Mesothelial cell of epicardium (in vitro differentiated cells): ENCODE results near the gene FAM78A. TPM values are rescaled to one million over a fixed set of nuclear protein-coding genes. Genes with fewer than 3 reads are reported as not detected.

ENCODE experiments used
- DNase-seq, 2 experiments: peaks; one replicate each; pipeline ENCODE4 v3.0.0; 2021; ENCODE audit warnings: low spot score in 2 of 2; ENCODE audit not compliant: unreplicated experiment in 2 of 2
- H3K27ac Mint-ChIP-seq: 2 replicates; pipeline ENCODE4 v1.8.0; 2021; ENCODE audit warnings: mixed read lengths
- H3K27me3 Mint-ChIP-seq: 2 replicates; pipeline ENCODE4 v1.8.0; 2021; ENCODE audit warnings: low read depth, mixed read lengths
- H3K36me3 Mint-ChIP-seq: 2 replicates; pipeline ENCODE4 v1.8.0; 2021; ENCODE audit warnings: mixed read lengths
- H3K4me1 Mint-ChIP-seq: 2 replicates; pipeline ENCODE4 v1.8.0; 2021; ENCODE audit warnings: mixed read lengths
- H3K4me3 Mint-ChIP-seq: 2 replicates; pipeline ENCODE4 v1.8.0; 2021; ENCODE audit warnings: mild to moderate bottlenecking, moderate library complexity, mixed read lengths
- H3K9me3 Mint-ChIP-seq: 2 replicates; pipeline ENCODE4 v1.8.0; 2021; ENCODE audit warnings: mixed read lengths
- CTCF ChIP-seq: fragments of 200-600 bp; sonication (generic); IDR thresholded peaks from one replicate; pipeline ENCODE4 v1.5.0; 2021; ENCODE audit warnings: antibody characterized with exemption; ENCODE audit not compliant: unreplicated experiment
- total RNA-seq: library from RNA; stranded (reverse); gene quantifications from 3 replicates; pipeline ENCODE4 v1.2.1, GENCODE V29; 2021

FAM78A gene
- total RNA-seq, 1 donor from 2014 or later, result 0.80 TPM

GRCh38 chr9:131277287-131277909 is 1.1 kb upstream of the FAM78A start:
- no peak for DNase-seq
- no peaks in the 10 kb centered on the region for H3K9me3 Mint-ChIP-seq
- no peak overlapping the region for H3K4me3 Mint-ChIP-seq
- H3K27me3 Mint-ChIP-seq, result peaks cover 75% of the 10 kb centered on the region
- H3K4me1 Mint-ChIP-seq, result peaks cover 2% of the 10 kb centered on the region
- no peaks in the 10 kb centered on the region for H3K36me3 Mint-ChIP-seq
- no peak overlapping the region for H3K27ac Mint-ChIP-seq
- TF ChIP-seq CTCF, result no peak

GRCh38 chr9:131276891-131277286 is 579 bp upstream of the FAM78A start:
- H3K36me3 Mint-ChIP-seq, result no peaks in the 10 kb centered on the region
- peaks cover 74% of the 10 kb centered on the region for H3K27me3 Mint-ChIP-seq
- TF ChIP-seq CTCF, result no peak
- peaks cover 2% of the 10 kb centered on the region for H3K4me1 Mint-ChIP-seq
- no peaks in the 10 kb centered on the region for H3K9me3 Mint-ChIP-seq
- H3K4me3 Mint-ChIP-seq, result no peak overlapping the region
- no peak overlapping the region for H3K27ac Mint-ChIP-seq
- no peak for DNase-seq

- peak overlapping the region; percentile 52 for H3K4me3 Mint-ChIP-seq
- no peaks in the 10 kb centered on the region for H3K9me3 Mint-ChIP-seq
- TF ChIP-seq CTCF, result no peak
- no peak for DNase-seq
- no peaks in the 10 kb centered on the region for H3K36me3 Mint-ChIP-seq
- no peak overlapping the region for H3K27ac Mint-ChIP-seq
- H3K4me1 Mint-ChIP-seq, result peaks cover 2% of the 10 kb centered on the region
- peaks cover 60% of the 10 kb centered on the region for H3K27me3 Mint-ChIP-seq
These were observed 797 bp downstream of the FAM78A start for GRCh38 chr9:131275332-131276093.

GRCh38 chr9:131274674-131275331 is 1.5 kb downstream of the FAM78A start:
- TF ChIP-seq CTCF, result no peak
- peaks cover 55% of the 10 kb centered on the region for H3K27me3 Mint-ChIP-seq
- H3K36me3 Mint-ChIP-seq, result no peaks in the 10 kb centered on the region
- no peak overlapping the region for H3K4me3 Mint-ChIP-seq
- no peak for DNase-seq
- peaks cover 2% of the 10 kb centered on the region for H3K4me1 Mint-ChIP-seq
- H3K27ac Mint-ChIP-seq, result no peak overlapping the region
- no peaks in the 10 kb centered on the region for H3K9me3 Mint-ChIP-seq

GRCh38 chr9:131273856-131274673 is 2.2 kb downstream of the FAM78A start:
- no peak for TF ChIP-seq CTCF
- Mint-ChIP-seq H3K36me3 (no peaks in the 10 kb centered on the region), H3K9me3 (no peaks in the 10 kb centered on the region), H3K4me3 (no peak overlapping the region), H3K27me3 (peaks cover 47% of the 10 kb centered on the region), H3K4me1 (peaks cover 2% of the 10 kb centered on the region), H3K27ac (no peak overlapping the region)
- no peak for DNase-seq
